HPDE6-E6E7 (cell line): ENCODE measurements around the gene PTPRN2.
"Not testable (repeated sequence)": the region's sequence is repeated elsewhere in the genome, so short reads cannot be mapped to it uniquely, and the experiment has no call there.

Experiments used
- DNase-seq: peaks from one replicate; pipeline ENCODE4 v3.0.0; 2011; ENCODE audit warnings: missing footprints; ENCODE audit errors: extremely low spot score

The PTPRN2 gene

GRCh38 chr7:157700231-157701005 lies 887.2 kb downstream of the PTPRN2 start:
- DNase-seq: no peak

- DNase-seq: no peak
These were observed 888.1 kb downstream of the PTPRN2 start for GRCh38 chr7:157699357-157700013.

- DNase-seq: not testable (repeated sequence)
These were observed 890.3 kb downstream of the PTPRN2 start for GRCh38 chr7:157697287-157697686.

GRCh38 chr7:157695609-157696008 lies 892.0 kb downstream of the PTPRN2 start:
- not testable (repeated sequence) for DNase-seq

- DNase-seq: no peak
These were observed 893.3 kb downstream of the PTPRN2 start for GRCh38 chr7:157694376-157694665.

GRCh38 chr7:157693521-157694375 lies 893.9 kb downstream of the PTPRN2 start:
- DNase-seq: no peak

- no peak for DNase-seq
These were observed 894.5 kb downstream of the PTPRN2 start for GRCh38 chr7:157693071-157693520.

- no peak for DNase-seq
These were observed 895.1 kb downstream of the PTPRN2 start for GRCh38 chr7:157692460-157693011.

GRCh38 chr7:157691586-157692459 lies 895.8 kb downstream of the PTPRN2 start:
- DNase-seq: no peak

GRCh38 chr7:157690833-157691585 lies 896.6 kb downstream of the PTPRN2 start:
- no peak for DNase-seq

GRCh38 chr7:157690058-157690832 lies 897.4 kb downstream of the PTPRN2 start:
- DNase-seq: no peak

GRCh38 chr7:157689269-157690057 lies 898.2 kb downstream of the PTPRN2 start:
- no peak for DNase-seq

- no peak for DNase-seq
These were observed 898.9 kb downstream of the PTPRN2 start for GRCh38 chr7:157688533-157689268.

GRCh38 chr7:157687845-157688532 lies 899.6 kb downstream of the PTPRN2 start:
- no peak for DNase-seq

- no peak for DNase-seq
These were observed 900.5 kb downstream of the PTPRN2 start for GRCh38 chr7:157687158-157687557.

GRCh38 chr7:157686285-157686894 lies 901.2 kb downstream of the PTPRN2 start:
- no peak for DNase-seq
